Loucy (cell line): ENCODE data around the gene ADAMTS2.

Experiments used
- H2AFZ ChIP-seq: fragments of 200-600 bp; sonication (generic); 2 replicates; pipeline ENCODE4 v1.6.0; 2016; ENCODE audit warnings: antibody characterized with exemption, mild to moderate bottlenecking, low read length, moderate library complexity
- H3F3A ChIP-seq: fragments of 200-600 bp; 2 replicates; pipeline ENCODE4 v1.6.0; 2016; ENCODE audit warnings: antibody characterized with exemption, low read depth, mild to moderate bottlenecking
- H3K27me3 ChIP-seq: fragments of 200-600 bp; sonication (generic); 2 replicates; pipeline ENCODE4 v1.6.1; 2014; ENCODE audit warnings: low read length, mild to moderate bottlenecking; ENCODE audit not compliant: insufficient read depth, poor library complexity, severe bottlenecking
- H3K36me3 ChIP-seq: fragments of 200-600 bp; sonication (generic); 2 replicates; pipeline ENCODE4 v1.6.1; 2016; ENCODE audit warnings: low read length; ENCODE audit not compliant: insufficient read depth
- H3K4me1 ChIP-seq: fragments of 200-600 bp; sonication (generic); 2 replicates; pipeline ENCODE4 v1.5.1; 2014; ENCODE audit warnings: low read length, mild to moderate bottlenecking; ENCODE audit not compliant: insufficient read depth, poor library complexity, severe bottlenecking
- H3K4me2 ChIP-seq: fragments of 200-600 bp; sonication (generic); 2 replicates; pipeline ENCODE4 v1.6.0; 2014; ENCODE audit warnings: antibody characterized with exemption, low read length, low read depth, mild to moderate bottlenecking; ENCODE audit not compliant: poor library complexity, severe bottlenecking
- H3K4me3 ChIP-seq: fragments of 200-600 bp; sonication (generic); 2 replicates; pipeline ENCODE4 v1.5.1; 2014; ENCODE audit warnings: low read length, mild to moderate bottlenecking, mixed read lengths; ENCODE audit not compliant: poor library complexity, severe bottlenecking
- H3K79me2 ChIP-seq: fragments of 200-600 bp; sonication (generic); 2 replicates; pipeline ENCODE4 v1.6.1; 2014; ENCODE audit warnings: low read length; ENCODE audit not compliant: insufficient read depth
- H3K9ac ChIP-seq: fragments of 200-600 bp; sonication (generic); 2 replicates; pipeline ENCODE4 v1.6.0; 2014; ENCODE audit warnings: mild to moderate bottlenecking, low read depth, low read length, moderate library complexity; ENCODE audit not compliant: poor library complexity, severe bottlenecking
- H3K9me2 ChIP-seq: fragments of 200-600 bp; sonication (generic); replicated peaks from 2 replicates; pipeline ENCODE4 v1.6.1; 2016; ENCODE audit warnings: low read depth, low read length, mixed read lengths
- H3K9me3 ChIP-seq: fragments of 200-600 bp; sonication (generic); 2 replicates; pipeline ENCODE4 v1.6.1; 2014; ENCODE audit warnings: mild to moderate bottlenecking, antibody characterized with exemption, low read length, low read depth; ENCODE audit not compliant: insufficient read depth
- H4K20me1 ChIP-seq: fragments of 200-600 bp; sonication (generic); 2 replicates; pipeline ENCODE4 v1.6.0; 2014; ENCODE audit warnings: antibody characterized with exemption, low read length, mild to moderate bottlenecking; ENCODE audit not compliant: insufficient read depth, poor library complexity, severe bottlenecking
- EZH2phosphoT487 ChIP-seq: fragments of 200-600 bp; IDR thresholded peaks from 2 replicates; pipeline ENCODE4 v1.6.1; 2018; ENCODE audit warnings: antibody characterized with exemption, mild to moderate bottlenecking, moderate library complexity, borderline replicate concordance
- TF ChIP-seq, protein P1 (sequence below): fragments of 200-600 bp; sonication (generic); conservative IDR thresholded peaks from 2 replicates; pipeline ENCODE4 v1.5.1; 2014; ENCODE audit warnings: mild to moderate bottlenecking, antibody characterized with exemption, low read length

ADAMTS2 gene

DNA sequence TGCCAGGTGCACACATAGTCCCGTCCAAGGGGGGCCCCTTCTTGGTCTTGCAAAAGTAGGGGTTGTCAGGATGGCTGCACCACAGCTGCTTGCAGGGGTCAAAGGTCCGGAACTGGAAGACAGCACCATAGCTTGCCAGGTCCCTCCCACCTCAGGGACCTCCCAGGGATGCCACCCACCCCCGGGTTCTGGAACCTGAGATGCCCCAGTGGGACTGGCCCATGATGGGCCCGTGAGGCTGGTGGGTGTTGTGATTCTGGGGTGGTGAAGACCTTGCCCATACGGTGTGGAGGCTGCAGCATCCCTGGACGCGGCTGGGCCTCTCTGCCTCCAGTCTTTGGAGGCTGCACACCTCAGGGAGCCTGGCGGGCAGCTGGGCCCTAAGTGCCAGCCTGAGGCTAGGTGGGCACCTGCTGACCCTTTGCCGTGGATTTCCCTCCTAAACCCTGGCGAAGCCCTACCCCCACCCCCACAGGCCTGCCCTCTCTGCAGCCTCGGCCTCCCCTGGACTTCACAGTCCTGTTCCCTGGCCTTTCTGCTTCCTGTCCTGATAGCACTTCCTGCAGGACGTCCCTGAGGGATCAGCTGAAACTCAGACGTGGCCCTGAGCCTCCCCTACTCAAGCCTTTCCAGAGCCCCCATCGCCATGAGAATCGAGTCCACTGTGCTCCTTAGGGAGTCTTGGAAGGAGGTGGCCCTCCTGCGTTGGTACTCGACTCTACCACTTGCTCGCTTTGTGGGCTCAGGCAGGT lies 192.9 kb downstream of the ADAMTS2 start:
- TF ChIP-seq, protein P1, sequence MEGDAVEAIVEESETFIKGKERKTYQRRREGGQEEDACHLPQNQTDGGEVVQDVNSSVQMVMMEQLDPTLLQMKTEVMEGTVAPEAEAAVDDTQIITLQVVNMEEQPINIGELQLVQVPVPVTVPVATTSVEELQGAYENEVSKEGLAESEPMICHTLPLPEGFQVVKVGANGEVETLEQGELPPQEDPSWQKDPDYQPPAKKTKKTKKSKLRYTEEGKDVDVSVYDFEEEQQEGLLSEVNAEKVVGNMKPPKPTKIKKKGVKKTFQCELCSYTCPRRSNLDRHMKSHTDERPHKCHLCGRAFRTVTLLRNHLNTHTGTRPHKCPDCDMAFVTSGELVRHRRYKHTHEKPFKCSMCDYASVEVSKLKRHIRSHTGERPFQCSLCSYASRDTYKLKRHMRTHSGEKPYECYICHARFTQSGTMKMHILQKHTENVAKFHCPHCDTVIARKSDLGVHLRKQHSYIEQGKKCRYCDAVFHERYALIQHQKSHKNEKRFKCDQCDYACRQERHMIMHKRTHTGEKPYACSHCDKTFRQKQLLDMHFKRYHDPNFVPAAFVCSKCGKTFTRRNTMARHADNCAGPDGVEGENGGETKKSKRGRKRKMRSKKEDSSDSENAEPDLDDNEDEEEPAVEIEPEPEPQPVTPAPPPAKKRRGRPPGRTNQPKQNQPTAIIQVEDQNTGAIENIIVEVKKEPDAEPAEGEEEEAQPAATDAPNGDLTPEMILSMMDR = no peak
- no peak for TF ChIP-seq EZH2phosphoT487
- Histone ChIP-seq H4K20me1 (no peaks in the 10 kb centered on the region), H3F3A (no peaks in the 10 kb centered on the region), H3K4me2 (no peak overlapping the region), H3K36me3 (no peaks in the 10 kb centered on the region), H3K27me3 (no peaks in the 10 kb centered on the region), H3K9ac (no peak overlapping the region), H2AFZ (no peak overlapping the region), H3K4me3 (no peak overlapping the region), H3K79me2 (no peaks in the 10 kb centered on the region), H3K9me2 (no peaks in the 10 kb centered on the region), H3K4me1 (no peaks in the 10 kb centered on the region), H3K9me3 (no peaks in the 10 kb centered on the region)

DNA sequence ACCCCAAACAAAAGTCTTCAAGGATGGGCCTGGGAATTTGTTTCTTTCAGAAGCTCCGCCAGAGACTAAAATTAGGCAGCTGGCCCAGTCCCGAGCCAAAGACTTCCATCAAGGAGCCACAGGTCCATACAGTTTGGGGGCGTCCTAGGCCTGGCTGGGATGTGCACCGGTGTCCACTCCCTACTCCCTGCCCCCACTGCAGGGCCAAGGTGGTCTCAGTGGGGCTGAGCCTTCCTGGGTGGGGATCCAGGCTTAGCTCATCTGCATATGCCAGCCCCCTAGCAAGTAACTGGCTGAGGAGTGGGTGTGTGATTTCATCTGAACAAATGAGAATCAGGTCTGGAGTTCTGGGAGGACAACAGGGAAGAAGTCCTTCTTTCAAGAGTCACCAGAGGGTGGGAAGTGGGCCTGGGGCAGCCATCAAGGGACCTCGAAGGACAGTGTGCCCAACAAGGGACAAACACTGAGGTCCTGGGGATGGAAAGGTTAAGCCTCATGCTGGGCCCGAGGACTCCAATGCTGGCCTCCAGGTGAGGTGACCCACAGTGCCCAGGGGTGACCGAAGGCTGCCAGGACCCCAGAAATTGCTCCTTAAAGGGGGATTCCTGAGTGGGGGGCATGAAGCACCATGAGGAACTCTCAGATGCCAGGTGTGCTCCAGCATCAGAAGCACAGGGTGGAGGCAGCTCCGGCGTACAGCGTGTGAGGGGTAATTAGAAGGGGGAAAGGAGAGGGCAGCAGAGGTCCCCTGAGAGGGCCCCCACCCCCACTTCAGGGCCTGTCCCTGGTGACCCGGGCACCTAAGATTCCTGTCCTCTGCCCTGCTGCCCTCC lies 193.8 kb downstream of the ADAMTS2 start:
- no peaks in the 10 kb centered on the region for H3K79me2 ChIP-seq
- no peaks in the 10 kb centered on the region for H3F3A ChIP-seq
- no peak overlapping the region for H3K9ac ChIP-seq
- no peaks in the 10 kb centered on the region for H3K27me3 ChIP-seq
- TF ChIP-seq EZH2phosphoT487 = no peak
- TF ChIP-seq, protein P1 = no peak
- H3K36me3 ChIP-seq = no peaks in the 10 kb centered on the region
- no peaks in the 10 kb centered on the region for H3K4me1 ChIP-seq
- H3K9me3 ChIP-seq = no peaks in the 10 kb centered on the region
- no peak overlapping the region for H3K4me3 ChIP-seq
- H3K4me2 ChIP-seq = no peak overlapping the region
- no peaks in the 10 kb centered on the region for H4K20me1 ChIP-seq
- no peaks in the 10 kb centered on the region for H3K9me2 ChIP-seq
- H2AFZ ChIP-seq = no peak overlapping the region

DNA sequence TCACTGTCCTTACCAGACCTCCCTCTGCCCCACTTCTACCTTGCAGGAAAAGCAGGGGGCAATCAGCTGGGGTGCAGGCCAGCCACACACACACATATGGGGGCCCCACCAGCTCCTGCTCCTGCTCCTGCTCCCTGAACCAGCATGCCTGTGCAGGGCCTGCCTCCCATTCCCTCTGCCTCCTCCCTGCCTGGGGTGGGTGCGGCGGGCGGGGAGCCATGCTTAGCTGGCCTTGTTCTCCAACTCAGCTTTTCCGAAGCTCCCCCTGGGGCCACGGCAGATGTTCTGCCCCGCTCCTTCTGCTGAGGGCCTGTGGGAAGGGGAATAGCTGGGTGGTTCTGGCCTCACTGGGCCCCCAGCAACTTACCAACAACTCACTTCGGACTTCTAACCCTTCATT lies 195.2 kb downstream of the ADAMTS2 start:
- H3K36me3 ChIP-seq = no peaks in the 10 kb centered on the region
- H3K9me3 ChIP-seq = no peaks in the 10 kb centered on the region
- H3K9ac ChIP-seq = no peak overlapping the region
- no peaks in the 10 kb centered on the region for H3K9me2 ChIP-seq
- H4K20me1 ChIP-seq = no peaks in the 10 kb centered on the region
- no peaks in the 10 kb centered on the region for H3K27me3 ChIP-seq
- H2AFZ ChIP-seq = no peak overlapping the region
- no peak overlapping the region for H3K4me2 ChIP-seq
- H3F3A ChIP-seq = no peaks in the 10 kb centered on the region
- H3K4me3 ChIP-seq = no peak overlapping the region
- H3K79me2 ChIP-seq = no peaks in the 10 kb centered on the region
- no peaks in the 10 kb centered on the region for H3K4me1 ChIP-seq
- TF ChIP-seq EZH2phosphoT487 = no peak
- TF ChIP-seq, protein P1 = no peak
